Hypothalamus (tissue), 51 donors: ENCODE data around the gene TMEM151A.

ENCODE experiments used
- DNase-seq, 51 donors: peaks; one replicate each; lab custom pipeline; 2025; lab: John Stamatoyannopoulos, UW

TMEM151A gene

DNA sequence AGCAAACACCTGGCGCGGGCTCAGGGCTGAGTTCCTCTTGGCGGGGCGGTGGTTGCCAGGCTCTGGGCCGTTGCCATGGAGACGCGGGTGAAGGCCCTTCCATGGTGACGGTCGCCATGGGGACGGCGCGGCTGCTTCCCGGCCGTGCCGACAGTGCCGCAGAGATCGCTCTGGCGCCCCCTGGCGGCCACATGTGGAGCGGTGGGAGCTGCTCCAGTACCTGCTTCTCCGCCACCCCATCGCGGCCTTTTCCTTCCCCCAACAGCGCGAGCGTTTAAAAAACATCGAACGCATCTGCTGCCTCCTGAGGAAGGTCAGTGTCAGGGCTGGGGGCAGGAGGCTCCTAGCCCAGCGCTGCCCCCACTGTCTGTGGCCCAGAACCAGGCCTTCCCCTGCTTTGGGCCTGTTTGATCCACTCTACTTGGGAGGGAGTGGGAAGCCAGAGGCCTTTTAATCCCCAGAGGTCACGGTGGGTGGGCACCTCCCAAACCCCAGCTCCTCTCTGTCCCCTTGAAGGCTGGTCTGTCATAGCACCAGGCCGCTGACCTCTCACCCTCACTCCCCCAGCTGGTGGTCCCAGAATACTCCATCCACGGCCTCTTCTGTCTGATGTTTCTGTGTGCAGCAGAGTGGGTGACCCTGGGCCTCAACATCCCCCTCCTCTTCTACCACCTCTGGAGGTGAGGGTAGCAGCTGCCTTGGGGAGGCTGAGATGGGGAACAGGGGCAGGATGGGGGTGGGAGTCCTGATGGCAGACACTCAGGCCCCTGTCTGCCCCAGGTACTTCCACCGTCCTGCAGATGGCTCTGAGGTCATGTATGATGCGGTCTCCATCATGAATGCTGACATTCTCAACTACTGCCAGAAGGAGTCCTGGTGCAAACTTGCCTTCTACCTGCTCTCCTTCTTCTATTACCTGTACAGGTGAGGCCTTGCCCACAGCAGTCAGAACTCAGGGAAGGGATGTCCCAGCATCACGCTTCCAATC is 8.9 kb upstream of the TMEM151A start:
- peak; percentile 55 to 100 (median 98) for DNase-seq

DNA sequence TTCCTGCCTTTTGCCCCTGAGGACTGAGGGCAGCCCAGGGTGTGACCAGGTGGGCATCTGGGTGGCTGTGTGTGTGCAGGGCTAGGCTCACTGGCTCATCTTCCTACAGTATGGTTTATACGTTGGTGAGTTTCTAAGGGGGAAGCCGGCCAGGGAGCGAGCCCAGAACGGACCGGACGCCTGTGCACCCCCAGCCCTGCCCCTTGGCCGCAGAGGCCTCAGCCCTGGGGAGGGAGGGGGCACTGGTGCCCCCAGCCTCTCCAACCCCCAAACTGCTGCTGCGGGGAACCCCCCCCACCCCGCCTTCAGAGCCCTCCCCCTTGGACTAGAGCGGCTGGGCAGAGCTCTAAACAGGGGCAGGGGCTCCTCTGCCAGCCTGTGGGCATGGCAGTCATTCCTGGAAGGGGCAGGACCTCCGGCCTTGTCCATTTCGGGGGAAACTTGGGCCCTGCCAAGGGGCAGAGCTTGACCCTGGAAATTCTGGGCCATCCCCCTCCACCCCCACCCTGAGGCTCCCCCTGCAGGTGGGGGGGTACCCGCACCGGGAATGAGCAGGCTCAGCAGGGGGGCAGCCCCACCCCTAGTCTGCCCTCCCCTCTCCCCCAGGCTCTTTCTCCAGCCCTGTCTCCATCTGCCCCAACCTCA is 8.1 kb upstream of the TMEM151A start:
- no peak for DNase-seq

DNA sequence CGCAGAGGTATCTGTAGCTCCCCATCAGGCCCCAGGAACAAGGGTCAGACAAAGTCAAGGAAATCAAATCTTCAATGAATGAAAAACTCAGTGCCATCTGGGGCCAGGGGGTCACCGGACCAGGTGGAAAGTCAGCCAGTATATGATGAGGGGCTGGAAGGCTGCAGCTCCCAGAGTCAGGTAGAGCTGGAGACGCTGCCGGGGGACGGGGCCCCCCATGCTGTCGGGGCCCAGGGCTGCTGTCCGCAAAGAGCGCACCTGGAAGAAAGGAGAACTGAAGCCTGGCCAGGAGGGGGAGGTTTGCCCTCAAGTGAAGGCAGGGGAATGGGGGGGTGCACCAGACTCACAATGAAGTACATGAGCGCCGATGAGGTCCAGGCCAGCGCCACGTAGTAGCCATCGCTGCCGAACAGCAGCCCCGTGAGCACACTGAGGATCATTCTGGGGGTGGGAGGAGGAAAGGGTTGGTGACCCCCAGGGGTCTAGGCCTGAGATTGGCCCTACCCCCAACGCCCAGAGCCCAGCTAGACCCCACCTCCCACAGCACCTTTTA is 7.1 kb upstream of the TMEM151A start:
- DNase-seq = no peak

DNA sequence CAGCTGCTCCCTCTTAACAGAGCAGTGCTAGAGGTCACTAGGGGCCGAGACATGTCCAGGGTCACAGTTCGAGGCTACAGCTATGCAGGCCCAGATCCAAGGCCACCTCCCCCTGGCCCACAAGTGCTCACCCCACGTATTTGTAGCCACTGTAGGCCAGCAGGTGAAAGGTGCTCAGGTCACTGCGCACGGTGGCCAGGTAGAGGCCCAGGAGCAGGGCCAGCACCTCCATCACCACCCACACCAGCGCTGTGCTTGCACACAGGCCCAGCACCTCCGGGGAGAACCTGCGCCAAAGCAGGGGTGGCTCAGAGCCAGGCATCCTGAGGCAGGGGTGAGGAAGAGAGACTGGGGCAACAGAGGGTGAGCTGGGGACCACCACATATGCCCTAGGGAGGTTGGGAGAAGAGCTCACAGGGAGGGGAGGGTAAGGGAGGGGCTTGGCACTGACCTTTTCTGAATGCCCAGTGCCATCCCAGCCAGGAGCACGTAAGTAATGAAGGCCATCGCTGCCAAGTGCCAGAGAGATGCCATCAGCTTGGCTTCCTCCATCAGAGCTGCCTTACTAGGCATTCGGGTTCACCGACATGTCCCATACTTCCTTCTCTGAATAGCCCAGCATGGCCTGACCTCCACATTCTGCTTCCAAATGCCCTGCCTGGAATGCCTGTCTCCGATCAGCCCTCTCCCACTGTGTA is 6.3 kb upstream of the TMEM151A start:
- DNase-seq = no peak

DNA sequence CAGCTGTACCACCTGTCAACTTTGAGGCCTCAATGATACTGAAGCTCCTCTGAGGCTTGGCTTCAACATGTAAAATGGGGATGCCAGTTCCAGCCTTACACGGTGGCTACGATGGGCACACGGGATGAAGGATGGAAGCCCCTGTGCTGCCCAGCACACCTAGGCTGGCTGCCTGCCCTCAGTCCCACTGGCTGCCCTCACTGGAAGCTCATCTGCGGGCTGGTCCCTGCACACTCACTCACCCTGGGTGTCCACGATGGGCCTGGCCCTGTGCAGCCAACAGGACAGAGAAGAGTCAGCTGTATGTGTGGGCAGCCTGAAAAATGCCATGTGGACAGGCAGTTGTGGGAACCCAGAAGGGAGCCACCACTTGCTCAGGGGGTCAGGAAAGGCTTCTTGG is 5.0 kb upstream of the TMEM151A start:
- no peak for DNase-seq

DNA sequence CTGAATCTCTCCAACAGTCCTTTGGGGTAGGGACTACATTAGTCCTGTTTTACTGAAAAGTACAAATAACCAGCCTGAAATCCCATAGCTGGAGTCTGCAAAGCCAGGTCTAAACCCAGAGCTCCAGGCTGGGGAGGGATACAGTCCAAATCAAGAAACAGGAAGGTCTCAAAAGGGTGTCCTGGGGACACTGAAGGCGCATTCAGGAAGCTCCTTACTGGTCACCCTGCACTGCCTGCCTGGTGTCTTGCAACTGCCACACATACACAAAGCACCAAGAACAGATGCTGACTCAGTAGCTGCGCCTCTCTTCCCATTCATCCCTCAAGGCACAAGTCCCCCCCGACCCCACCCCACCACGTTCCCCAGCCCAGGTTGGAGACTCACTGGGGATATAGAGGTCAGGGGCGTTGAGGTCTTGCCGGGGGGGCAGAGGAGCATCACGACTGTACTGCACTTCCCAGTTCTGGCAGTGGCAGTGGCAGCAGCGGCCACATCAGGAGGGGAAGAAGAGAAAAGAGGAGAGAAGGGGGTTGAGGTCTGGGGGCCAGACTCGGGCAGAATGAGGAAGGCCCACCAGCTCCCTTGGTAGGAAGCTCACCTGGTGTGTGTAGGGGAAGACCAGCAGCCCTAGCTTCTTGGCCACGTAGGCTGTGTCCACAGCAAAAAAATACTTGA is 4.3 kb upstream of the TMEM151A start:
- DNase-seq = no peak

DNA sequence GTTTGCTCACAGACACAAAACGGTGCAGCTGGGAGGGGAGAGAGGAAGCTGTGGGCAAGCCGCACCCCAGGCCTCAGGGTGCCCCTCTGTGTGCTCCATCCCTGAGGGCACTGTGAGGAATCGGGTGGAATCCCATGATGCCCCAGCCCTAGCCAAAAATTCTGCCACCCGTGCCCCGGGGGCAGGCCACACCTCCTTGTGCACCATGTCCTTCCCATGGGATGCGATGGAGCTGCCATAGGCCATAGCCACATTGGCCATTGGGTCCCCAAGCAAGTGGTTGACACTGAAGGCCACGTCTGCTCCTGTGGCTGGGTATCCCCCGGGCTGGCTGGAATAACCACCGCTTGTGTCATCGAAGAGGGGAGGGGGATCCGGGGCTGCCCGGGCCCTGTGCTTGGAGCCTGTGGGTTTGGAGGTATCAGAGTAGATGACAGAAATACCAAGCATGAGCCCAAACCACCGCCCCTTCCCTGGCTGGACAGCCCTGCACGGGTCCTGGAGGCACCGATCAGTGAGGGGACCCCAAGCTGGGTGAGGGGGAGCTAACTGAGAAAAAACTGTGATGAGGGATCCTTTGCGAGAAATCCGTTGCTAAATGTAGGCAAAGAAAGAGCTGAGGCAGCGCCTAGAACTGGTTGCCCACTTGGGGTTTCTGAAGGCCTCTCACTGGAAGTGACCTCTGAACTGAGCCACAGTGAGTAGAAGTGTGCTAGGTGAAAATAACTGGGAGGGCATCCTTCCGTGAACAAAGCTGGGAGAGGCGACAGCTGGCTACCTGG is 3.6 kb upstream of the TMEM151A start:
- DNase-seq = no peak

DNA sequence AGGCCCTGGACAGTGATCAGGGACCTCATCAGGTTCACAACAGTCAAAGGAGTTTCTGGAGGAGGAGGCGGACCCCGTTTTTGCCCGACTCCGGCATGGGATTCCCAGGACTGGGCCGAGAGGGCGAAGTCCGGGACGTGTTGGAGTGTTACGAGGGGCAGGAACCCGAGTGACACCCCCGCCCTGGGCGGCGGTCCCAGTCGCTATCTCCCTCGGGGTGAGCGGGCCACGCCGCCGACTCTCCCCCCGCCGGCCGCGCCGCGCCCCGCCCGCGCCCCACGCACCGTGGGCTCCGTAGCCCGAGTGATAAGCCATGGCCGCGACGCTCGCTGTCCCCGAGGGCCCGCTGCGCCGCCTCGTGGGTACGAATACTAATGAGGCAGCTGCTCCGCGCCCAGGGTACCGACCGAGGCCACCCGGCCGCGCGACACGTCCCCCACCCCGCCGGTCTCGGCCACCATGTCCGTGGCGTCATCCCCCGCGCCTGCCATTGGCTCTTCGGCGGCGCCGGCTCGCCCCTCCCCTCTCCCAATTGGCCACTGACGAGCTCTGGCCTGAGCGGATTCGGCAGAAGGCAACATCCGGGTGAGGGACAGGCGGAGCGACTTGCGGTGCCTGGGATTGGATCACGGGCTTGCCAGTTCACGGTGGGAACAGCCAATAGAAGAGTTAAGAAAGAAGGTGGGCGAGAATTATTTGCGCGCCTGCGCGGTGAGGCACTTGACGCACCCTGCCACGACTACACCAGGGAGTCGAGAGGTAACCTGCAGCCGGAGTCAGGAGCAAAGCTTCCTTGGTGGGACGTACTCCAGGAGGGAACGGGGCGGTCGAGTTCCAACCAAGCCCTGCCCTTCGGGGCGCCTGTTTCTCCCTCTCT is 2.8 kb upstream of the TMEM151A start, which contains the start of gene YIF1A:
TSS of gene YIF1A (minus strand) at position 473 of the 877 bp plus-strand sequence. CDS start at position 315, 158 bp downstream.
- DNase-seq = peak; percentile 89 to 100 (median 99)

DNA sequence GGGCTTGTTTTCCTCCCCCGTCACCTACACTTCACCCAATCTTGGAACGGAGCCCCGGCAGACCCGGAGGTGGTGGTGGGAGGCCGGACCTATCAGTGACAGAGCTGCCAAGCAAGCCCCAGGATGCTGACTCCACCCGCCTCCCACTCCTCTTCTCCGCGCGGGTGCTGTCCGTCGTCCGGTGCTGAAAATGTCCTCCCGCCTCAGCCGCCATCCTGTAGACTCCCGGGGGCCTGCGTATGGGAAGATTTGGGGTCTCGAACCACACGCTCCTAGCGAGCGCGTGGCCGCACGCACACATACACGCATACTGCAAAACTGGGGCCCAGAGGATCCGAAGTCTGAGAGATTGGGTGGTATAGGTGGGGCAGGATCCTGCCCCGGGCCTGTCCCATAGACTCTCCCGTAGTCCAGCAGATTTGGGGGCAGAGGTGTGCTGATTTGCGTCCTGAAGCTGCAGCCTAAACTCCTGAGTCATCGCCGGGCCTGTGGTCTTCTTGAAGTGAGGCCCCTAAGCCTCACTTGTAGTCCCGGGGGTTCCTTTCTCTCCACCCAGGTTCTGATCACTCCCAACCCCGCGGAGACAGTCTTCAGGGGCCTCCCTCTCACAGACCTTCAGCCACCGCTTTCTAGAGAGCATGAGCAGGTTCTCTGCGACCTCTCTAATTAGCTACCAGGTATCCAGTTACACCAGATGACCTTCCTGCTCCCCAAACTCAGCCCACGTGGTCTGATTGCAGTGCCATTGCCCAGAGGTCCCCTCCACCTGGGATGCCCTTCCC is 2.0 kb upstream of the TMEM151A start:
- peak in 23 of 51 donors; percentile 62 to 91 (median 73) for DNase-seq

DNA sequence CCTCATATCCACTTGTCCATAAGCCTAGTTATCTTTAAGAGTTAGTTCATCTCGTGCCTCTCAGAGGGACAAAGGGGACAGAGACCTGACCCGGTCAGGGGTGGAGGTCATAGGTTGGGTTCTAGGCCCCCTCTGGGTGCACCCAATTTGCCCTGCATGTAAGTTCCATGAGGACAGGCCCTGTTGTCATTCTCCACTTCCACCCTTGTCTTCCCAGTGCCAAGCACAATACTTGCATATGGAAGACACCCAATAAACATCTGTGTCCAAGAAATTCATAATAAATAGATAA is 1.4 kb upstream of the TMEM151A start:
- DNase-seq = no peak

DNA sequence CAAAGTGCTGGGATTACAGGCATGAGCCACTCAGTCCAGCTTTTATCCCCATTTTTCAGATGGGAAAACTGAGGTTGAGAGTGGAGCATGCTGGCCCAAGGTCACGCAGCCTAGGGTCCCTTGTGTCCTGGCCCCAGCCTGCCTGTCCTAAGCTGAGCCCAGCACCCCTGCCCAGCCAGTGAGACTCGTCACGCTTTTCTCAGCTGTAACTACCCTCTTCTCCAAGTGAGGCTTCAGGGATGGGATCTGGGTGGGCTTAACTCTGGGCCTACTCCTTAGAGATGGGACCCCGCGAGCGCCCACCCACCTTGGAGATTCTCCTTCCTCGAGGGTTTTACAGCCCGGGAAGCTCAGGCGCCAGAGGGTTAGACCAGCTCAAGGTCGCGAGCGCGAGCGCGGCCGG is 390 bp upstream of the TMEM151A start:
- peak in 5 of 51 donors; percentile 20 to 31 (median 29) for DNase-seq

DNA sequence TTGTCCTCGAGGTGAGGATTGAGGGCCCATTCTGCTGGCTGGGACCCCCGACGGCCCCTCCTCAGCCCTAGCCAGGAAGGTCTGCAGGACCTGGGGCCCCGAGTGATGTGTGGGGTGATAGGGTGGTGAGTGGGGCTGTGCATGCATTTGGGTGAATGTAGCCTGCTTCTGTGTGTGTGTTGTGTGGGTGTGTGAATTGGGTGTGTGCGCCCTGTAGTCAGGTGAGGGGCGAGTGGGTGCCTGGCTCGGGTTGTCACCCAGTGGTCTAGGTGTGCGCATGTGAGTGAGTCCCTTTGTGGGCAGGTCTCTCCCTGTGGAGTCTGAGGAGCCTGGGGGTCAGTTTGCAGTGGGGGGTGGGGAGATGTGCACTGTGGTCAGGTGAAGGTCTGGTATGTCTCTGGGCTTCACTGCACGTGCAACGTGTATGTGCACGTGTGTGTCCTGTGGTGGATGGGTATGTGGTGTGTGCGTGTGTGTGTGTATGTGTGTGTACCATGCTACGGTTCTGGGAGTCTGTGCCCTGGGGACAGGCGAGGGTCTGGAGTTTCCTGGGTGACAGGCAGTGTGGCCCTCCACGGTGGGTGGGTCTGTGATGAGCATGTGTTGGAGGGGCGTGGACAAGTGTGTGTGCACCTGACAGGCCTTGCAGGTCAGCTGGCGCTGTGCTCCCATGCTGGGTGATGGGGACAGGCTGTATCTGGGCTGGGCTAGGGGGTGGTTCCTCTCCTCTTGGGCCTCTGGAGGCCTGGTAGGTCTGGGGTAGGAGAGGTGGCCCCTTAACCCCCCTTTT is 1.0 kb downstream of the TMEM151A start:
- peak in 1 of 51 donors; percentile 33 for DNase-seq

DNA sequence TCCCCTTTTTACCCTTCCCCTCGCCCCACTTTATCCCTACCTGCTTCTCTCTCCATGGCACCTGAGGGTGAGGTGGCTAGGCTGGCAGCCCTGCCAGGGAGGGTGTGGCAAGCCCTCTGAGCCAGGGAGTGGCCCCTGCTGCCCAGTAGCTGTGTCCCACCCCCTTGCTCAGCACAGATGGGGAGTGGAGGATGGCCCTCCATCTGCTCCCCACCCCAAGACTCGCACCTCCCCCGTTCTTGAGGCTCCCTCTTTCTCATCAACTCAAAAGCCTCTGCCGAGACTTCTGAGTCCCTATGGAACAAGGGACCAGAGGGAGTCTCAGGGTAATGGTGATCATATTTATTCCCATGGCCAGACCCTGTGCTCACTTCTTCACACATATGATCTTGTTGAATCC is 1.7 kb downstream of the TMEM151A start:
- DNase-seq = peak in 1 of 51 donors; percentile 28

DNA sequence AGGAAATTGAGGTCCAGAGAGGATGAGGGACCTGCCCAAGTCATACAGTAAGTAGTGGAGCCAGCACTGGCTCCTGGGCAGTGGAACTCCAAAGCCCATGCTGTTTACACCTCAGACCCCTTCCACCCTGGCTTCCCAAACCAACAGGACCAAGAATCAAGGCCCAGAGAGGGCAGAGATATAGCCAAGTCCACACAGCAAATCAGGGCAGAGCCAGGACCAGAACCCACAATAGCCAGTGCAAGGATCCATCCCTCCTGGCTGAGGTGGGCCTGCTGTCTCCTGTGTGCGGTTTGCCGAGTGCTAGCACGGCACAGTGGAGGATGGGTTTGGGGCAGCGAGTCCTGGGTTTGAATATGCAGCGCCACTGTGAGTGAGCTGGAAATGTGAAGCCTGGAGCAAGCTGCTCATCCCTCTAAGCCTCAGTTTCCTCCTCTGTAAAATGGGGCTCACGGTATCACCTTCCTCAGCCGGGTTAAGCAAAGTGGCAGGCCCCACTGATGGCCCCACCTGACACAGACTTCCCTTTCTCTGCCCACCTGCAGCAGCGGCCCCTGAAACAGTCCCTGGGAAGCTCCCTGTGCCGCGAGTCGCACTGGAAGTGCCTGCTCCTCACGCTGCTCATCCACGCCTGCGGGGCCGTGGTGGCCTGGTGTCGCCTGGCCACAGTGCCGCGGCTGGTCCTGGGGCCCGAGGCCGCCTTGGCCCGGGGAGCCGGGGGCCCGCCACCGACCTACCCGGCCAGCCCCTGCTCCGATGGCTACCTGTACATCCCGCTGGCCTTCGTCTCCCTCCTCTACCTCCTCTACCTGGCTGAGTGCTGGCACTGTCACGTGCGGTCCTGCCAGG is 2.3 kb downstream of the TMEM151A start:
- no peak for DNase-seq

DNA sequence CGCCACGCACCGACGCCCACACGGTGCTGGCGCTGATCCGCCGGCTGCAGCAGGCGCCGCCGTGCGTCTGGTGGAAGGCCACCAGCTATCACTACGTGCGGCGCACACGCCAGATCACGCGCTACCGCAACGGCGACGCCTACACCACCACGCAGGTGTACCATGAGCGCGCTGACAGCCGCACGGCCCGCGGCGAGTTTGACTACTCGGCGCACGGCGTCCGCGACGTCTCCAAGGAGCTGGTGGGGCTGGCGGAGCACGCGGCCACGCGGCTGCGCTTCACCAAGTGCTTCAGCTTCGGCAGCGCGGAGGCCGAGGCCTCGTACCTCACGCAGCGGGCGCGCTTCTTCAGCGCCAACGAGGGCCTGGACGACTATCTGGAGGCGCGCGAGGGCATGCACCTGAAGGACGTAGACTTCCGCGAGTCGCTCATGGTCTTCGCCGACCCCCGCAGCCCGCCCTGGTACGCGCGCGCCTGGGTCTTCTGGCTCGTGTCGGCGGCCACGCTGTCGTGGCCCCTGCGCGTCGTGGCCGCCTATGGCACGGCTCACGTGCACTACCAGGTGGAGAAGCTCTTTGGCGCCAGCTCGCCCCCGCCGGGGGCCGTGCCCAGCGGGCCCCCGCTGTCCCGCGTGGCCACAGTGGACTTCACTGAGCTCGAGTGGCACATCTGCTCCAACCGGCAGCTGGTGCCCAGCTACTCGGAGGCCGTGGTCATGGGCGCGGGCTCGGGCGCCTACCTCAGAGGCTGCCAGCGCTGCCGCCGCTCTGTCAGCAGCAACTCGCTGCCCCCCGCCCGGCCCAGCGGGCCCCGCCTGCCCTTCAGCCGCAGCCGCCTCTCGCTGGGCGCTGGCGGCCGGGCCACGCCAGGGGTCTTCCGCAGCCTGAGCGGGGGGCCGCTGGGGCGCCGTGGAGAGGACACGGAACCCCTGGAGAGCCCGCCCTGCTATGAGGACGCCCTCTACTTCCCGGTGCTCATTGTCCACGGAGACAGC is 3.2 kb downstream of the TMEM151A start:
- no peak for DNase-seq
